Measurements from ENCODE around the gene ATXN10.
"Not testable (repeated sequence)": the region's sequence is repeated elsewhere in the genome, so short reads cannot be mapped to it uniquely, and the experiment has no call there.

The ATXN10 gene

GRCh38 chr22:45645150-45645525 lies 26.5 kb upstream of the ATXN10 start:
- no peak for DNase-seq

GRCh38 chr22:45645526-45646414 lies 25.9 kb upstream of the ATXN10 start:
- peak; percentile 65 for DNase-seq

DNA sequence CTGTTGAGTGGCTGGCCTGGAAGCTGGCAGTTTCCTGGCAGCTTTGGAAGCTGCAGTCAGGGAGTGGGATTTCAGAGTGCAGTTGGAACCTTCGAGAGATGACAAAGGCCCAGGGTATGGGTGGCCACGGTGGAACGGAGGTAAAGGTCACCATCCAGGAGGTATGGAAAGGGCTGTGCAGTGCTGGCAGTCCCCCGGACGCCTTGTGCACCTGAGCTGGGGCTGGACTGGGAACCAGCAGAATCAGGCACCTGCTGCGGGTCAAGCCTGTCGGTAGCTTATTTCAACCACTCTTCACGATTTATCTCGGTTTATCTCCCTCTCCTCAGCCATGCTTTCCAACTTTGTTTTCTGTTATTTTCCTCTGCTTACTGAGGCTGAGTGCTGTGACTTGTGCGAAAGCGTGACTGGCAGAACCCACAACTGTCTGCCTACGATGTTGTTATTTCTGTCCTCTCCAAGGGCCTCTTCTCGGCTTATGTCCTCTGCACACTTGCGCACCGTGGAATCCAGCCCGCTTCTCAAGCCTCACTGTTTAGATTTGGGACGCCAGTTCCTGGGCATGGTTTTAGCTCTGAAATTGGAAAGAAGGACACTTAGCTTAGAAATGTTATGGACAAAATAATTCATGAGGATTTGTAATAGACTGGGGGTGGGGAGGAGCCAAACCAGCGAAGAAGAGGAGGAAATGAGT lies 24.0 kb upstream of the ATXN10 start:
- no peak for DNase-seq

GRCh38 chr22:45648301-45649117 lies 23.1 kb upstream of the ATXN10 start:
- DNase-seq: no peak

GRCh38 chr22:45649809-45650208 lies 21.8 kb upstream of the ATXN10 start:
- no peak for DNase-seq

GRCh38 chr22:45650721-45651120 lies 20.9 kb upstream of the ATXN10 start:
- no peak for DNase-seq

- DNase-seq: no peak
These were observed 19.6 kb upstream of the ATXN10 start for GRCh38 chr22:45651931-45652528.

DNA sequence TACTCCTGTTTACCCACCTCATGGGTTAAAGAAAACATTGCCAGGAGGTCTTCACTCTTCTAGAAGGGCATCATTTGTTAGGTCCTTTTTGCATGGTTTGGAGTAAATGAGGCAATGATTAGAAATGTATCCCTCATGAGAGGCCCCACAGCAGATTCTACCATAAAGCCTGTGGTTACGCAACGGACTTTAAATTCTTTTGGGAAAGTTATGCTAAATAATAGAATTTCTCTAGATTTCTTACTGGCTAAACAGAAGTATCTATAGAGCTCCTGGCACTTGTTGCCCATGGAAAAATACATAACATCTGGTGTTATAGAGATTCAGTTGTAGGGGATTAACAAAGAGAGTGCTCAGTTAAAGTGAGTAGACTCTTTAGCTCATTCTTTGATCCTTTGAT lies 15.1 kb upstream of the ATXN10 start:
- DNase-seq: no peak

- DNase-seq: no peak
These were observed 13.9 kb upstream of the ATXN10 start for GRCh38 chr22:45657701-45658100.

DNA sequence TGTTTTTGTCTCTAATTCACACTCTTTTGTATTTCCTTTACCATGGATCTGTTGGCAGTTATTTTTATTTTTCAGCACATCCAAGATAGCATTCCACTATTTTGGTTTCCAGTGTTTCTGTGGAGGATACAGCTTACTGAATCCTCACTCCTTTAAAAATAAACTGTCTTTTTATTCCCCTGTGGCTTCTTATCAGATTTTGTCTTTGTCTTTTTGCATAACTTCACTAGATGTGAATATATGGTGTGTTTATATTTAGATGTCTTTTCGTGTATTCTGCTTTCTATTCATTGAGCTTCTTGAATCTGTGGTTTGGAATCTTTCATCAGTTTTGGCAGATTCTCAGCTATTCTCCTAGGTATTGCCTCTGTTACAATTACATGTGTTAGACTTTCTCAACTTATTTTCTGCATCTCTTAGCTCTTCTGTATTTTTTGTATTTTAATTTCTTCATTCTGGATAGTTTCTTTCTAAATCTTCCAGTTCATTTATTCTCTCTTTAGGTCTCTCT lies 7.4 kb upstream of the ATXN10 start:
- DNase-seq: no peak

DNA sequence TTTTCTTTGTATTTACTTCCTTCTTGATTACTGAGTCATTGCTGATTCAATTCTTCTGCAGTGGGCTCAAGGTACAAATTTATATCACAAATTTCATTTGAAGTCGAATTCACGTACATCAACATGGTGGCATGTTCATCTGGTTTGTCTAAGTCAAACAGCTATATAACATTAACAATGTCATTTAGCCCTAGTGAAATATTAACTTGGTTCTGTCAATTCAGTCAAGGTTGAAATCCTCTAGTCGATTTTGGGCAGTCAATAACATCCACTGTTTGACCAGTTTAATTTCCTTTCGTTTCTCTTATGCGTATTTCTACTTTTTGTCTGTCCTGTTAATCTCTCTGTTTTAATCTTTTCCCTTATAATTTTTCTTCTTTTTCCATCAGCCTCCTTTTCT lies 4.1 kb upstream of the ATXN10 start:
- DNase-seq: no peak

GRCh38 chr22:45670363-45670762 lies 1.3 kb upstream of the ATXN10 start:
- not testable (repeated sequence) for DNase-seq

GRCh38 chr22:45670981-45671782 lies 452 bp upstream of the ATXN10 start:
- no peak for DNase-seq

- no peak for DNase-seq
These were observed 1.2 kb downstream of the ATXN10 start for GRCh38 chr22:45672564-45673481.

GRCh38 chr22:45673482-45674175 lies 2.0 kb downstream of the ATXN10 start:
- no peak for DNase-seq

- no peak for DNase-seq
These were observed 4.4 kb downstream of the ATXN10 start for GRCh38 chr22:45676024-45676423.

DNA sequence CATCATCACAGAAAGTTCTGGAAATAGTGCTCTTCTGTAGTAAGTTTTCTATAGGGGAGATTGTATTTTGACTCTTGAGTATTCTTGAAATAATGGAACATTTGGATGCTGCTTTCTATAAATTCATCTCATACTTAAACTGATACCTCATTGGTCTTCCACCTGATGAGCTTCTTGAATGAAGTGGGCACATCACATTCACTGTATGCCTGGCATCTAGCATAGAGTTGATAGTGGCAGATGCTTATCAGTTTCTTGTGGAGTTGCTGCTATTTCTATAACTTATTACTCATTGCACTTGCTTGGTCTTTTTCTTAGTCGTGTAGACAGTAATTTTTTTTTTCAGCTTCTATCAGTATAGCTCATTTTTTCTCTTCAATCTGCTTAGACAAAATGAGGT lies 5.4 kb downstream of the ATXN10 start:
- no peak for DNase-seq

DNA sequence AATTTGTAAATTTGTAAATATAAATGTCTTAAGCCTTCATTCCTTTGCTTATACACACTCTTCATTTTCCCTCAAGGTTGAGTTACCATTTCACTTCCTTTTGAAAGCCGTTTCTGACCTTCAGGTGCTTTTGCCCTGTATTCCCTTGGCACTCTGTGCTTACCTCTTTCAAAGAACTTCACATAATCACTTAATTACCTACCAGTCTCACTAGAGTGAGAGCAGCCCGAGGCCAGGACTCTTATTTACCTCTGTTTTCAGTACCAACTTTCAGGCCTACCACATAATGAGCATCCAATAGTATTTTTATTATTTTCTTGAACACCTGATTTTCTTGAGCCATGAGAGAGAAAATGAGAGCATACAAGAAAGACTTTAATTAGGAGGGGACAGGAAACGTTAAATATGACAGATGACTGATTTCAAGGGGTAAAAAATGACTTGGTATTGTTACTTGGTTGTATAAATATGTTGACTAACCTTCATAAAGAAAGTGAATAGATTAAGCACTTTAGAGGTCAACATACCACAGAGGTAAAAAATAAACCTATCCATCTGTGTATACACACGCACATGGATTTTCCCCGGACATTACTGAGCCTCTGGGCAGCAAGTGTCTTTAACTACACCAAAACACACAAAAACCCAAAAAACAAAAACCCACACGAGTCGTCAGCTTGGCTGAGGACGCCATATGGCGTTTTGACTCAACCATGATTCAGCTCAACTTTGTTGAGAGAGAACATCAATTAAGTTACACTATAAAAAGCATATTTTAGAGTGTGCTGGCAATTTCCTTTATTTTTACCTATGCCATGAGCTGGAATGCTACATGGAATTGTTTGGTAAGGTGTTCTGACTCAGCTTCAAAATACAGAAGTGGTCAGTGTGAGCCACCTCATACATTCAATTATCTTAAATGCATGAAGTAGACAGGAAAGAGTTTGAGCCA lies 7.6 kb downstream of the ATXN10 start:
- DNase-seq: no peak
